GM23248 (cell line): ENCODE data around the gene KRT10.

Experiments used
- EZH2 ChIP-seq: fragments of 200-600 bp; sonication (generic); IDR thresholded peaks from 2 replicates; pipeline ENCODE4 v1.6.1; 2018; ENCODE audit warnings: antibody characterized with exemption, mild to moderate bottlenecking; ENCODE audit not compliant: insufficient read depth, poor library complexity, severe bottlenecking
- EZH2phosphoT487 ChIP-seq: fragments of 200-600 bp; sonication (generic); IDR thresholded peaks from 2 replicates; pipeline ENCODE4 v1.6.1; 2018; ENCODE audit warnings: antibody characterized with exemption, moderate library complexity, mild to moderate bottlenecking, low read depth; ENCODE audit not compliant: insufficient read depth

DNA sequence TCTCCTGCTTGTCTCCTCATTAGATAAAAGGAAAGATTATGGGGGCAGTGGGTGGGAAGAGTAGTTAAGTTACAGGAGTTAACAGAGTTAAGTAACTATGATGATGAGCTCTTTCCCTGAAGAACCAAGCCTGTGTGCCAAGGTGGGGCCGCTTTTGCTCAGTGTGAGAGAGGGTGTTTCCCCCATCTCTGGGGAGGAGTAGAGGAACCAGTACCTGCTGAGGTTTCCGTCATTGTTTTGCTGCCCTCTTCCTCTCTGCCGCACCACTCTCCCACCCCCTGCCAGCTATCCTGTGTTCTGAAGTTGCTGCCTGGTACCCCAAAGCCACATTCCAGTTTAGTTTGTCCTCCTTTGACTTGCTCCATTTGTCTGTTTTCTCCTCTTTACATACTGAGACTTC lies 20.8 kb upstream of the KRT10 start:
- no peak for TF ChIP-seq EZH2
- no peak for TF ChIP-seq EZH2phosphoT487
